Activated CD4-positive, CD25-positive, alpha-beta regulatory T cell treated with anti-CD3 and anti-CD28 coated beads, Interleukin-2, amount 50 U/mL, for 72 hours (primary cell): ENCODE data around the gene CA14.
A peak's percentile ranks its signal among the peaks of the same experiment; 100 is the strongest.
"Not testable (repeated sequence)": the region's sequence is repeated elsewhere in the genome, so short reads cannot be mapped to it uniquely, and the experiment has no call there.

Experiments
- DNase-seq: peaks from one replicate; pipeline ENCODE4 v3.0.0; 2021

Gene CA14

GRCh38 chr1:150281758-150282557 is 24.4 kb downstream of the CA14 start, which contains the start of gene CIART:
Gene CIART, plus strand, starts transcription at chr1:150282554. Its CDS starts 714 bp downstream, at chr1:150283268.
- peak; percentile 66 for DNase-seq

GRCh38 chr1:150282558-150282958 is 25.0 kb downstream of the CA14 start:
- DNase-seq = no peak

- no peak for DNase-seq
Observed at GRCh38 chr1:150283260-150283659, 25.7 kb downstream of the CA14 start.

GRCh38 chr1:150288382-150288781 is 30.8 kb downstream of the CA14 start:
- DNase-seq = no peak

- DNase-seq = no peak
Observed at GRCh38 chr1:150288822-150289221, 31.2 kb downstream of the CA14 start.

GRCh38 chr1:150293433-150294253 is 36.1 kb downstream of the CA14 start, which contains the start of gene MRPS21:
Gene MRPS21, plus strand, starts transcription at chr1:150293861. Its CDS starts 506 bp downstream, at chr1:150294367.
- DNase-seq = peak; percentile 82

GRCh38 chr1:150295476-150295875 is 37.9 kb downstream of the CA14 start:
- DNase-seq = no peak

- no peak for DNase-seq
Observed at GRCh38 chr1:150299716-150300115, 42.1 kb downstream of the CA14 start.

- no peak for DNase-seq
Observed at GRCh38 chr1:150302338-150302737, 44.8 kb downstream of the CA14 start.

- DNase-seq = no peak
Observed at GRCh38 chr1:150302902-150303301, 45.3 kb downstream of the CA14 start.

GRCh38 chr1:150308585-150308984 is 51.0 kb downstream of the CA14 start:
- DNase-seq = not testable (repeated sequence)

GRCh38 chr1:150309758-150310508 is 52.4 kb downstream of the CA14 start:
- DNase-seq = no peak

GRCh38 chr1:150311762-150312161 is 54.2 kb downstream of the CA14 start:
- DNase-seq = no peak
